Measurements from ENCODE around the gene FAM25G. TPM values are rescaled to one million over a fixed set of nuclear protein-coding genes. Genes with fewer than 3 reads are reported as not detected.

Gene FAM25G
- total and polyA plus RNA-seq, 2 of the 8 experiments (the other 6 are each of a cell fraction or from before 2014, with no cell fraction given) = not detected

- FAIRE-seq = no peak
- Histone ChIP-seq H2BK120ac (replicated peaks; ENCODE audit: low read depth, low read length) (no peak overlapping the region), H4K20me1 (replicated peaks in 1 of 2; ENCODE audit: control insufficient read depth in 1 of 2, insufficient read depth in 2 of 2, low read length in 2 of 2) (peaks cover 0 to 9% of the 10 kb centered on the region in 2 experiments), H4K5ac (ENCODE audit: insufficient read length, low read depth, low read length) (no peak overlapping the region), H3K23ac (ENCODE audit: insufficient read length) (no peak overlapping the region), H3K4me2 (ENCODE audit: insufficient read depth in 1 of 2, low read depth in 2 of 2, low read length in 2 of 2) (no peak overlapping the region), H4K91ac (replicated peaks; ENCODE audit: insufficient read length, low read length) (no peak overlapping the region), H3K23me2 (ENCODE audit: low read depth, low read length) (peaks cover 13% of the 10 kb centered on the region), H4K8ac (ENCODE audit: extremely low read depth, insufficient read depth, low read length) (no peak overlapping the region), H2BK20ac (ENCODE audit: low read length) (no peak overlapping the region), H3K18ac (ENCODE audit: extremely low read depth, low read length) (peak overlapping the region; percentile 19; the same call in 1 of the 2 replicates), H3K4me3 (ENCODE audit: extremely low read depth in 1 of 4, insufficient read depth in 2 of 4, low read depth in 3 of 4, low read length in 4 of 4) (no peak overlapping the region), H2AFZ (ENCODE audit: low read length) (0 out of 2 replicates have a peak overlapping the region, but pooled peaks have one; percentile 40), H3K56ac (replicated peaks; ENCODE audit: insufficient read length, low read depth, low read length) (no peak overlapping the region), H2BK12ac (ENCODE audit: low read depth, low read length) (0 out of 2 replicates have a peak overlapping the region, but pooled peaks have one; percentile 39), H2AK5ac (ENCODE audit: low read depth, low read length) (no peak overlapping the region), H3K4me1 (replicated peaks in 1 of 4; ENCODE audit: control insufficient read depth in 3 of 4, insufficient read depth in 4 of 4, low read length in 3 of 4) (peaks cover 0 to 7% (median 3%) of the 10 kb centered on the region in 4 experiments; a peak in 4 of 7 replicates), H3K27ac (ENCODE audit: low read depth, low read length) (no peak overlapping the region), H2BK5ac (ENCODE audit: low read depth, low read length) (0 out of 2 replicates have a peak overlapping the region, but pooled peaks have one; percentile 35), H3K79me1 (ENCODE audit: low read depth, low read length) (no peaks in the 10 kb centered on the region), H3K36me3 (ENCODE audit: control insufficient read depth in 2 of 4, insufficient read depth in 4 of 4, low read length in 3 of 4) (no peaks in the 10 kb centered on the region), H3K14ac (ENCODE audit: insufficient read length) (no peak overlapping the region), H3K79me2 (ENCODE audit: control insufficient read depth in 1 of 2, insufficient read depth in 2 of 2, low read length in 2 of 2) (no peaks in the 10 kb centered on the region), H3K27me3 (replicated peaks in 1 of 4; ENCODE audit: control insufficient read depth in 3 of 4, extremely low read depth in 1 of 4, insufficient read depth in 3 of 4, low read length in 3 of 4) (no peaks in the 10 kb centered on the region), H2BK15ac (ENCODE audit: low read length) (peak overlapping the region; percentile 72; the same call in 1 of the 2 replicates), H3K9me3 (ENCODE audit: insufficient read depth in 2 of 2, low read depth in 1 of 2, low read length in 1 of 2) (no peaks in the 10 kb centered on the region), H3K4ac (replicated peaks; ENCODE audit: insufficient read length, low read depth, low read length) (no peak overlapping the region), H3K9ac (replicated peaks in 1 of 4; ENCODE audit: extremely low read depth in 1 of 4, low read depth in 3 of 4, low read length in 3 of 4) (no peak overlapping the region)
- no peak for DNase-seq (ENCODE audit: low read depth in 1 of 2, low spot score in 2 of 2)
- TF ChIP-seq SP1 (IDR thresholded peaks at IDR 0.05; ENCODE audit: low read depth, low read length) (no peak), SIN3A (conservative IDR thresholded peaks at IDR 0.05 in 1 of 2, IDR thresholded peaks at IDR 0.05 in 1 of 2; ENCODE audit: low read depth in 1 of 2, low read length in 2 of 2) (no peak), CHD2 (IDR thresholded peaks at IDR 0.05; ENCODE audit: low read length) (no peak), SUZ12 (IDR thresholded peaks at IDR 0.05; ENCODE audit: low read length) (no peak), HDAC6 (IDR thresholded peaks at IDR 0.05; ENCODE audit: low read depth, low read length) (no peak), CHD1 (IDR thresholded peaks at IDR 0.05; ENCODE audit: low read depth, low read length) (no peak)
- ChIA-PET POLR2A (ENCODE audit: partially characterized antibody) (no interaction called here), CTCF (ENCODE audit: partially characterized antibody) (interaction anchor here (0.8 to 1.3 kb wide), 3 partner anchors 10 to 90 kb away, joined by 3 read pairs; no protein-coding TSS in a partner anchor)
- WGBS, 2 experiments (ENCODE audit: extremely low coverage in 1 of 2, insufficient coverage in 1 of 2, insufficient read length in 1 of 2, insufficient replicate concordance in 2 of 2, low coverage in 1 of 2, low lambda C conversion rate in 2 of 2, missing lambda C conversion rate in 1 of 2) = 79% methylated on average over 6 of the region's 7 CpGs; no CpG with 5 or more reads in 1 of the 2 experiments
Measured at GRCh38 chr10:47451998-47452494, 39.5 kb downstream of the FAM25G start.
